ENCODE measurements around the gene DNMT3A. TPM values are rescaled to one million over a fixed set of nuclear protein-coding genes. Genes with fewer than 3 reads are reported as not detected.

The DNMT3A gene
- total RNA-seq, 1 experiment from 2014 or later, result 6.0 TPM

DNA sequence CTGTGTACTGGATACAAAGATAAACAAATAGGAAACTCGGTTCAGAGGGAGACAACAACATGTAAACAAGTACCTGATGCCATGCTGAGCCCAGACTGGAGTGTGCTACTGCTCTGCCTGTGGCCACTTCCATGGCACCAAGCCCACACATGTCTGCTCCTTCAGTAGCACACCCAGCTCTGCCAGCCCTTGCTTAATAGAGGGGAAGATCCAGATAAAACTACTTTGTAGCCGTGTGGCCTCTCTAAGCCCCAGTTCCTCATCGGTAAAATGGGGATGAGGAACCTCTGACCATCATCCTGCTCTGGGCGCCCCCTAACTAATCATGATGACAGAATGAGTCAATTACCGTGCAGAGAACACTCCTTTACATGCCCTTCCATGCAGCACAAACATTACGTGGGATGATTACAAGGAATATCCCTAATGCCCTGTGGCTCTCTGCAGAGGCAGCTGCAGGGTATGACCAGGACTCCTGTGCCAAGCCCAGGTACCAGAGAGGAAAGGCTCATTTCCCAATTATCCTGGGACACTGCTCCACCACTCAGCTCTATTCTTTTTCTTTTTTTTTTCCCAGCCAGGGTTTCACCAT is 34.9 kb downstream of the DNMT3A start:
- H3K36me3 ChIP-seq, result no peaks in the 10 kb centered on the region
- no peaks in the 10 kb centered on the region for H3K9me3 ChIP-seq
- no peak for DNase-seq
- no peaks in the 10 kb centered on the region for H3K27me3 ChIP-seq
- no peak overlapping the region for H3K4me3 ChIP-seq

DNA sequence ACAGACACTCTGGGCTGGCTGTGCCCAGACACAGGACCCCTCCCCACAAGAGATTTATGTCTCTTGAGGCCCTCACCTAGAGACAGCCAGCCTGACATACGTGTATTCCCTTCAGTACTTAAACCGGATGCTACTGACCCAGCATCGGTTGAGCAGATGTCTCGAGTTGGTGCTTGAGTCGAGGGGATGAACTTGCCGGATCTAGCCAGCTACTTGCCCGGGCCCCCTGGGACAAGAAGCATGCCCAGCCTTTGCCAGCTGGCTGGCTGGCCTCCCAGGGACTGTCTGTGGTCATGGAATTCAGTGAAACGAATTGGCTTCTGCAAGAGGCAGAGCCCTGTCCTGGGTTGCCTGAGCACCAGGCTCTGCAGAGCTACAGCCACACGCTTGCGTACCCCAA is 36.0 kb downstream of the DNMT3A start:
- no peaks in the 10 kb centered on the region for H3K36me3 ChIP-seq
- H3K27me3 ChIP-seq, result no peaks in the 10 kb centered on the region
- no peaks in the 10 kb centered on the region for H3K9me3 ChIP-seq
- peak; percentile 24 for DNase-seq
- H3K4me3 ChIP-seq, result no peak overlapping the region

DNA sequence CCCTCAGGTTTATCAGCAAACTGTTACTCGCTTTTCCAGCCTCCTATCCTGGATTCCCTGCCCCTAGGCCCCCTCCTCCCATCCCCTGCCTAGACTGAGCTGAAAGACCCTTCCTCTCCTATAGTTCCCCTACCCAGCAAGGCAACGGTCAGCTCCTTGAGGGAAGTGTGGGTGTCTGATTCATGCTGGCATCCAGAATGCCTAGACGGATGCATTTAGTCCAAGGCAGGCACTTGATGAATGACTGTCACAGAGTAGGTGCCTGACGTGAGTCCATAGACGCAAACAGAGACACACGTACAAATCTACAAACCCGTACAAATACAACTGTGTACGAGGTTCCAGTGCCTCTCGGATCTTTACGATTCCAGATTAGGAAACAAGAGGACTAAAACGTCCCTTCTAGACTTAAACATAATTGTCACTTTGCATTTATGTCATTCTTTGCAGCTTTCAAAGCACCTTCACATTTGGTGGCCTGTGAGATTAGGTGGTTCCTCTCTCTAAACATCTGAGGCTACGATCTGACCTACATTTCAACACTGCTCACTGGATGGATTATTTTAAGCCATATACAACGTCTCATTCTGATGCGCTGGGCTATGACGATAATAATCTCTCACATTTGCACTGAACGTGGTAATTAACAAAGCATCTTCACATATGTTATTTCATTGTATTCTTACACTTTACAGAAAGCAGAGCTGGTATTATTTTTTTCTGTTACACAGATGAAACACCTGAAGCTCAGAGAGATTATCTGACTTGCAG is 36.7 kb downstream of the DNMT3A start:
- H3K36me3 ChIP-seq, result no peaks in the 10 kb centered on the region
- no peak for DNase-seq
- H3K4me3 ChIP-seq, result no peak overlapping the region
- no peaks in the 10 kb centered on the region for H3K9me3 ChIP-seq
- H3K27me3 ChIP-seq, result no peaks in the 10 kb centered on the region

DNA sequence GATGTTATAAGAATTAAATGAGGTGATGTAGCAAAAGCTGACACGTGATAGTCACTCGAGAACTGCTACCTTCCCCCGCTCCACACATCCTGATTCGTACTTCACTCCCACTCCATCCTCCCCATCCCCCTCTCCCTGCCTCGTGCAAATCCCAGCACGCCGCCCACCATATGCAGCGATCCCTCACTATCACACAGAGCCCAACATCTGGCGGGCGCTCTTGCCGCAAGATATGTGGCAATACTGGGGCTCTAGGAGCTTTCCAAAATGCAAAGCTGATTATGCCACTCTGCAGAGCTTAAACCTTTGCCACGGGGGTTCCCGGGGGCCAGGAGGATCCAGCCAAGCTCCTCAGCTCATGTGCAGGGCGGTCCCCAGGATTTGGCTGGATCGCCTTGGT is 37.4 kb downstream of the DNMT3A start:
- Histone ChIP-seq H3K4me3 (no peak overlapping the region), H3K27me3 (no peaks in the 10 kb centered on the region), H3K36me3 (no peaks in the 10 kb centered on the region), H3K9me3 (no peaks in the 10 kb centered on the region)
- no peak for DNase-seq

DNA sequence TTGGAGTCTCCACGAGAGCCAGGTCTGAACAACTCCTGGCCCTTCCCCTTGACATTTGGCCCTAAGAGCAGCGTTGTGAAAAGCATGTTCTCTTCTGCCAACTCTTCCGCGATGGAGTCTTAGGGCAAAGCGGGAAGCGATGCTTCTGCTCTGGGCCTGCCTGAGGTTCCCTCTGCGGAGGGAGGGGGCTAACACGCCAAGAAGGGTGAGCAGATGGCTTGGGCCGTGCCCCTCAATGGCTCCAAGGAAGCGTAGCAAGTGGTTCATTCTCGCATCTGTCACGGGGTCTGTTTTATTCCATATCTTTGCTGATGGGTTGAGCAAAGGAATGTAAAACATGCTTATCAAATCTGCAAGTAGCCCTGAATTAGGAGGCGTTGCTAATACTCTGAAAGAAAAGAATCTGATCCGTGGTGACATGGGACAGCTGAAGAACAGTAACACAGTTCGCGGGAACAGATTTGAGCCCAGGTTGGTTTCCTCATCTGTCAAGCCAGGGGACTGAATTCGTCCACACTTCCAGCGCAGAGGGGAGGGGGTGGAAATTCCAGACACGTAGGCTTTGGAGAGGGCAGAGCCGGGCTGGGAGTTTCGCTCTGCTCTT is 38.0 kb downstream of the DNMT3A start:
- H3K27me3 ChIP-seq, result no peaks in the 10 kb centered on the region
- H3K36me3 ChIP-seq, result no peaks in the 10 kb centered on the region
- no peaks in the 10 kb centered on the region for H3K9me3 ChIP-seq
- DNase-seq, result no peak
- no peak overlapping the region for H3K4me3 ChIP-seq

DNA sequence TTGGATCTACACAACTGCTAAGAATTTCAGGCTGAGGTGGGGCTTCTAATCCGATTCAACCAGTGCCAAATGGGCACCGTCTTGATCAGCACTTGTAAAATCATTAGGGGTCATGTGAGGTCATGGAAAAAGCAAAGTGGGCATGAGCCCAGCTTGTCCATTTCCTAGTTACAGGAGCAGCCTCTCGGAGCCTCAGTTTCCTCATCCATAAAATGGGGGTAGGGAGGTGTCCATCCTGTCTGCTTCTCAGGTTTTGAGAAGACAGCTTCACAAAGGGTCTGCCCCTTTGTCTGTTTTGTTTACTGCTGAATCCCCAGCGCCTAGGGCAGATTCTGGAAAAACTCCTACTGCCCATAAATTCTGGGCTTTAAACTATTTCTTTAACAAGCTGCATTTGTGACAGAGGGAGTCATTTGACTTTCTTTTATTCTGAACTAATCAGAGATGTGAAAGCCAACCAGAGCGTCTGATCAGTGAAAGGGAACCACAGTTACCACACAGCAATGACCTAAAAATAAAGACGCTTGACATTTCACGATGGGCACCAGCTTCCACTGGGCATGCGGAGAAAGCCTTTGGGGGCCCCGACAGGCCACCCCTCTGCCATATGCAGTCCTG is 38.9 kb downstream of the DNMT3A start:
- no peak overlapping the region for H3K4me3 ChIP-seq
- no peaks in the 10 kb centered on the region for H3K27me3 ChIP-seq
- DNase-seq, result no peak
- no peaks in the 10 kb centered on the region for H3K36me3 ChIP-seq
- no peaks in the 10 kb centered on the region for H3K9me3 ChIP-seq

DNA sequence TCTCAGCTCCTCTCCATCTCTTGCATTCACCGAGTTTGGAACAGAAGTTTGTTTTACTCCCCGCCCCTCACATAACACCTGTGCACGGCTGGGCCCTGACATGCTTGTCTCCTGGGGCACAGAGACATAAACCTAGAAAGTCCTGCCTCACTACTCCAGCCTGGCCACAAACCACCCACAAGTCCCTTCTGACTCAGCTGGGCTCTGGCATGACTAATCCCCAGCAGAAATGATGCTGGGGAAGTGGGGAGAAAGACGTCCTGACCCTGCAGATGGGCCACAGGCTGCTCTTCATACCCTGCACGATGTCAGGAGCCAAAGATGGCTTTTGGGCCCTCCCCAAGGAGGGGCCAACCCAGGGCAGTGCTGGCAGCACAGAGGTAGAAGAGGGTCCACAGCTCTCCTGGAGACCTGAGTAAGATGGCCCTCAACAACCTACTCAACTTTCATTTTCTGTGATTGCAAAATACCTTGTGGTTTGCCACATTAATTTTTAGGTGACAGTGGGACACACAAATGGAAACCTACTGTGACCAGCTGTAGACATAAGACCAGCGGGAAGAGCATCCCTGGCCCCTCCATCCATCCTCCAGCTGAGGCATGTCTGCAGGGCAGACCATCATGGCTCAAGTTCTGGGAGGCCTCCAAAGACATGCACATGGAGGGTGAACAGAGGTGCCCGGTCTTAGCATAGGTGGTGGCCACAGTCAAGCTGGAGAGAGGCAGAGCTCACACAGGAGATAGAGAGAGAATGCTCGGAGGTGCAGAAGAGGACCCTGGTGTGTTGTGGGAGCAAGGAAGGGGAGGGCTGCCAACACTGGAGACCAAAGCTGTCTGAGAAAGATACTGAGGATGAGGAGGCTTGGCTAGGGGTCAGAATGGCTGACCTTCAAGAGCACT is 40.0 kb downstream of the DNMT3A start:
- Histone ChIP-seq H3K4me3 (no peak overlapping the region), H3K27me3 (no peaks in the 10 kb centered on the region), H3K9me3 (no peaks in the 10 kb centered on the region), H3K36me3 (no peaks in the 10 kb centered on the region)
- DNase-seq, result peak; percentile 67

DNA sequence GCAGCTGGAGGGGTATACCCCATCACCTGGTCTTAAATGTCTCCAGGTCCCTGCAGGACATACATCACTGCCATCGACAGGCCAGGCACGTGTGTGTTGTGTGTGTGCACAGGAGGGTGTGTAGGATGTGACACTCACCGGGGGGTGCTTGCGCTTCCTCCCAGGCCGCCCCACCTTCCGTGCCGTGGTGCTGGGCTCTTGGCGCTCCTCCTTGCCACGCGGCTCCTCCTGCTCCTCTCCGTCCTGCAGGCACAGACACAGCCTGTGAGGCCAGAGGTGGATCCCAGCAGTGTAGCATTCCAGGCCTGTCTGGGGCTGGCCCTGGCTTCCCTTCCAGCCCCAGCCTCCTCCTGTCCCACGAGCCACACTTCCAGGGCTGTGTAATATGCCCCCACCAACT is 41.7 kb downstream of the DNMT3A start:
- Histone ChIP-seq H3K9me3 (no peaks in the 10 kb centered on the region), H3K4me3 (no peak overlapping the region), H3K36me3 (no peaks in the 10 kb centered on the region; the same call in 1 of the 2 replicates), H3K27me3 (no peaks in the 10 kb centered on the region)
- no peak for DNase-seq

DNA sequence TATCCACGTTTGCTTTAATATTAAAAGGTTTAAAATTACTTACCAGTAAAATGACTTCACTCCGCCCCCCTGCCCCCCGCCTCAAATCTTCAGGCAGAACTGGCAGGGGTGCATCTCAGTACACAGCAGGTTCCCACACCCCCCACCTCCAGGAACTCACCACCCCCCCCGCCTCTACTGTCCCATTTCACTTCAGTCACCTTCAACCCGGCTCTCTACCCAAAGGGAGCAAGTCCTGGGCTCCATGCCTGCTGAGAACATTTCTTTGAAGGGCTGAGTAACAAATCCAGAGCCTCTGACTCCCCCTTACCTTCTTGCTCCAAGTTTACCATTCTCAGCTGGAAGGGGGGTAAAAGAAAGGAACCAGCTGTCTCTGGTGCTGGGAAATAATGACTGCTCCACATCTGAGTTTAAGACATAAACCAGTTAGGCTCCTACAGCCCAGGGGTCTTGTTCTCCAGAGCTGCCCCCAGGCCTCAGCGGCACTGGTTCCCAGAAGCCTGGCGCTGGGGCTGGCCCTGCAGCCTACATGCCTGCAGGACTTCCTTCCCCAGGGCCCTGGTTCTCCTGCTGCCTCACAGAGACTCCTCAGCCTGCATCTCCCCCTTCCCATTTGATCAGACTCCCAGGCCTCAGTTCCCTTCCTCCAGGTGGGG is 42.8 kb downstream of the DNMT3A start:
- no peak for DNase-seq
- Histone ChIP-seq H3K27me3 (no peaks in the 10 kb centered on the region), H3K4me3 (no peak overlapping the region), H3K36me3 (no peaks in the 10 kb centered on the region; the same call in 1 of the 2 replicates), H3K9me3 (no peaks in the 10 kb centered on the region)

DNA sequence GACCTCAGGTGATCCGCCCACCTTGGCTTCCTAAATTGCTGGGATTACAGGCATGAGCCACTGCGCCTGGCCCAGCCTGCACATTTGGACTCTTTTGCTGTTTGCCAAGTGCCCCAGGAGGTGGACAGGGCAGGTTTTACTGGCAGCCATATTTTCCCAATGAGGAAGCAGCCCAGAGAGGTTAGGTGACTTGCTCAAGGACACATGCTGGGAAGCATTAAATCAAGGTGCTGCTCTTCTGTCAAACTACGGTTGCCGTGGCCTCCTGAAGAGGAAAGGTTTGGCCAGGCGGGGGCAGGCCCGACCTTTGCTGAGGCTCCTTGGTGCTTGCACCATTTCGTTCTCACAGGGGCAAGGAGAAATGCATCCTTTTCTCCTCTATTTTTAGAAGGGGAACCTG is 44.0 kb downstream of the DNMT3A start:
- Histone ChIP-seq H3K27me3 (no peaks in the 10 kb centered on the region), H3K9me3 (no peaks in the 10 kb centered on the region), H3K36me3 (no peaks in the 10 kb centered on the region; the same call in 1 of the 2 replicates), H3K4me3 (no peak overlapping the region)
- no peak for DNase-seq

DNA sequence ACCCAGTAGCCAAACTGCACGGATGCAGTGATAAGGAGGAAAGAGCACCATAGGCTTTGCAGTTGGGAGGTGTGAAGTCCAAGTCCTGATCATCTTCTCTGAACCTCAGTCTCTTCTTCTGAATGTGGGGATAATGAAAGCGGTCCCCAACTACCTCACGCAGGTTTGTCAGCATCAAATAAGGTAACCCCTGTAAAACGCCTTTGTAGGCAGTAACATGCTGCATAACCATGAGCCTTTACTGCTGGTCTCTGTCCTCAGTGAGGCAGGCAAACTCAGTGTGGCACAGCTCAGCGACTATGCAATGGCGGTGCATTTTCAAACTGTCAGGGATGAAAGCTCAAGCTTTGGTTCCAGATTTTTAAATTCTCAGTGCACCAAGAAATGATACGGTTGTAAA is 46.1 kb downstream of the DNMT3A start:
- H3K4me3 ChIP-seq, result no peak overlapping the region
- no peaks in the 10 kb centered on the region for H3K9me3 ChIP-seq
- no peaks in the 10 kb centered on the region; the same call in 1 of the 2 replicates for H3K36me3 ChIP-seq
- H3K27me3 ChIP-seq, result no peaks in the 10 kb centered on the region
- no peak for DNase-seq

DNA sequence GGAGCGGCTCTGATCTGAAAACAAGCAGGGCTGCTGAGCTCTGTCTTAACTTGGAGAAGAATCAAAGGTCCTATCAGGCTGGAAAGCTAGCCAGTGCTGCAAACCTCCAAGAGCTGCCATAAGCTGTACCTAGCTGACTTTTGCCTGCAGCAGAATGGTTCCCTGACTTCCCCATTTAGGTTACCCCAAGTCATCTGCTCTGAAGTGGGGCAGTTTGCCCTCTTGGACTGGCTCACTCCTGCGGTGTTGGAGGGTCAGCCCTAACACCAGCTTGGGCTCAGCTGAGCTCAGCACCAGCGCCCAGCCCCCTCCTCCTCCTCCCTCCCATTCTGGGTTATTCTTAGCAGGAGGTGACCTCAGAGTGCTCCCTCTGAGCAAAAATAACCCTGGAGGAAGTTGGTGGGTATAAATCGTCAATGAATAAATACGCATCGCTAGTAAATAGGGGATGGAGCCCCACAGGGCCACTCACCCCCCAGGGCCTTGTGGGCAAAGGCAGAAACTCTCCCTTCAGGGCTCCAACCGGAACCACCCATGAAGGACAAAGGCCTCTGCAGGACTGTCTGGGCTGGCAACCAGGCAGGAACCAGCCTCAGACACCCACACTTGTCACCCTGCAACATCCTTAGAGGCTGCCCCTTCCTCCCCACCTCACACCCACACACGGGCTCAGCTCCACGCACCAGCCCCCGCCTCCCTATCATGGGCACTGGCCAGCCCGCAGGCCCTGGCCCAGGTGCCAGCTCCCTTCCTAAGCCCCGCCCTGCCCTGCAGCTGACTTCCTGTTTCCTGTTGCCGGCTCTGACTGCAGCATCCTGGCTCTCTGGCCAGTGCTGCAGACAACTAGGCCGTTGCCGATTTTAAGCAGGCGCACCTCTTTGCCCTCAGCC is 46.9 kb downstream of the DNMT3A start:
- peak; percentile 70 for DNase-seq
- no peak overlapping the region for H3K4me3 ChIP-seq

DNA sequence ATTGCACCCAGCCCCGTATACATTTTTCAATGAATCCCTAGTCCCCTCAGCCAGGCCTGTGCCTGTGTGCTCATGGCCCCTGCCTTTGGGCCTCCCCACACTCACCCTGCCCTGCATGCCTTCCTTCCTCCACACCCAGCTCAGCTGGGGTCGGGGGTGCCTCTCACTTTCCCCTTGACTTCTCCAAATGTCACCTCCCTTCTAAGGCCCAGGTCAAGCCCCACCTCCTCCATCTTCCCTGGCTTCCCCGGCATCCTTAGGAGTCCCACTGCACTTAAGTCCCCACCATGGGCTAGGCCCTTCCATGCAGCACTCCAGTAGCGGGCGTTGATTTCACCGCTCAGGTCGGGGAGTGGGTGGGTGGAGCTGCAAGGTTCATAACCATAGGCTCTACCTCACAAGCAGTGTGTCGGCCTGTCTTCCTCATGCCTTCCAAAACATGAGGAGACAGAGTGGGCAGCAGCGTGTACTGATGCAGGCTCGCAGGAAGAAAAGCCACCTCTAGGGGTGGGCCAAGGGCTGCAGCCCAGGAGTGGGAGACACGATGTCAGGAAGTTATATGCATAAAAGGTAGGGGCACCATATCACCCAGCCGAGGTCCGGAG is 47.7 kb downstream of the DNMT3A start:
- H3K36me3 ChIP-seq, result no peaks in the 10 kb centered on the region; the same call in 1 of the 2 replicates
- H3K4me3 ChIP-seq, result no peak overlapping the region
- DNase-seq, result no peak
- no peaks in the 10 kb centered on the region for H3K27me3 ChIP-seq
- H3K9me3 ChIP-seq, result no peaks in the 10 kb centered on the region

More for the DNA sequence above, 46.9 kb downstream of the DNMT3A start:
- Histone ChIP-seq H3K27me3 (no peaks in the 10 kb centered on the region), H3K9me3 (no peaks in the 10 kb centered on the region), H3K36me3 (no peaks in the 10 kb centered on the region; the same call in 1 of the 2 replicates)

DNA sequence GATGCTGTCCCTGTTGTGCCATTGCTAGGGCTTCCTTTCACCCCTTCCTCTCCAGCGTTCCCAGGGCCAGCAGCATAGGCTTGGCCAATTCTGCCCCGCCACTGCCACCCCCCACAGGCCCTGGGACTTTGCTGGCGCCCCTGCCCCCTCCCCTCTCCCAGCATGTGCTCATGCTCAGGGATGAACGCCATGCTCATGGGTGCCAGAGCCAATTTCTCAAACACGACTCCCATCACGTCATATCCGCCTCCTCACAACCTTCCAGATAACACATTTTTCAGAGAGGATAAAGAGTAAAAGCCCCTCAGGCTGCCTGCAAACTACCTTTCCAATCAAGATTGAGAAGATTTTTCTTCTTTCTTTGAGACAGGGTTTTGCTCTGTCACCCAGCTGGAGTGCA is 48.6 kb downstream of the DNMT3A start:
- Histone ChIP-seq H3K4me3 (no peak overlapping the region), H3K27me3 (no peaks in the 10 kb centered on the region)
- DNase-seq, result no peak

DNA sequence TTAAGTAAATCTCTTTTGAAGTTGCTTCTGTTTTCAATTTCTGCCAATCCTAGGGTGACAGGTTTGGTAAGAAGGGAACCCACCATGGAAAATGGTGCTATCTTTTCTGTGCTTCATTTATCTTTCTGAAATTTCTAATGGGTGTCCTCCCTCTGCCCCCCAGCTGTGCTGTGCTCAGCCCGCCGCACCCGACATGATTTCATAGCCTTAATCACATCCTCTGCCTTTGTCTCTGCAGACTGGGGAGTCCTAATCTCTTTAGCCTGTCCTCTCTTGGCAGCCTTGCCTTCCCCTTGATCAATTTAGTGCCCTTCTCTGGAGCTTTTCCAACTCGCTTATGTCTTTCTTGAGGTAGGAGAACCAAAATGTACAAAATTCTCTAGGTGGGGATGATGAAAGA is 49.3 kb downstream of the DNMT3A start:
- Histone ChIP-seq H3K36me3 (no peaks in the 10 kb centered on the region; the same call in 1 of the 2 replicates), H3K4me3 (no peak overlapping the region), H3K9me3 (no peaks in the 10 kb centered on the region)

More for the DNA sequence above, 48.6 kb downstream of the DNMT3A start:
- Histone ChIP-seq H3K9me3 (no peaks in the 10 kb centered on the region), H3K36me3 (no peaks in the 10 kb centered on the region; the same call in 1 of the 2 replicates)

More for the DNA sequence above, 49.3 kb downstream of the DNMT3A start:
- H3K27me3 ChIP-seq, result no peaks in the 10 kb centered on the region
- no peak for DNase-seq
